ENCODE data around the gene CATSPERZ. TPM values are rescaled to one million over a fixed set of nuclear protein-coding genes. Genes with fewer than 3 reads are reported as not detected.

Gene CATSPERZ
- total and polyA plus RNA-seq, 2 of the 13 experiments (the other 11 are each of a cell fraction or from before 2014, with no cell fraction given) = 0.22 to 0.48 TPM

DNA sequence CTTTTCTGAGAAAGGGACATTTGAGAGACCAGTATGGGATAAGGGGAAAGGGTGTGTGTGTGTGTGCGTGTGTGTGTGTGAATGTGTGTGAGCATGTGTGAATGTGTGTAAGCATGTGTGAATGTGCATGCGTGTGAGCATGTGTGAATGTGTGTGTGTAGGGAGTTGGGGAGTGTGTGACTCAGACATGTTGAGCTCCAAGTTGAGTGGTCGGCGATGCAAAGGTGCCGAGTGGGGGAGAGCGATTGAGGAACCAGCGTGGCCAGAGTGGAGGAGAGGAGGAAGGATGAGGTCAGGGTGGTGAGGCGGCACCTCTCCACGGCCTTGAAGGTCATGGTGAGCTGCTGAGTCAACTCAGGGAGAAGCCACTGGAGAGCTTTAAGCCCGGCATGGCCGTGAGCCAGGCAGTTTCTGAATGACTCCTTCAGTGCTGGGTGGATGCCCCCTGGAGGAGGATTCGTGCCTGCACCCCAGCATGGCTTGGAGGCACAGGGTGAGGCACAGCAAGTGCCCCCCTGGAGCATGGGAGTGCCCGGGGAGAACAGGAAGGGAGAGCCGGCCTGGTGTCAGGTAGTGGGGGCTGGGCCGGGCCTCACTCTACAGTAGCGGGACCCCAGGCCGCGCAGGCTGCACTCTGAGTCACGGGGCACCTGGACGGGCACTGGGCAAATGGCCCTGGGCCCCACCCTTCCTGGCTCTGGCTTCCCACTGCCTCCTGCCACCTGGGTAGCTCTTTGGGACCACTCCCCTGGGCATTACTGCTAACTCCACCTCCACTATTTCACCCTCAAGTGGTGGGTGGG, 31.6 kb downstream of the CATSPERZ start (continued):
- TF ChIP-seq EED (CRISPR knock-in tag; IDR thresholded peaks at IDR 0.05) = peak; percentile 31; the same call in 1 of the 2 replicates
- TF ChIP-seq, protein P1, sequence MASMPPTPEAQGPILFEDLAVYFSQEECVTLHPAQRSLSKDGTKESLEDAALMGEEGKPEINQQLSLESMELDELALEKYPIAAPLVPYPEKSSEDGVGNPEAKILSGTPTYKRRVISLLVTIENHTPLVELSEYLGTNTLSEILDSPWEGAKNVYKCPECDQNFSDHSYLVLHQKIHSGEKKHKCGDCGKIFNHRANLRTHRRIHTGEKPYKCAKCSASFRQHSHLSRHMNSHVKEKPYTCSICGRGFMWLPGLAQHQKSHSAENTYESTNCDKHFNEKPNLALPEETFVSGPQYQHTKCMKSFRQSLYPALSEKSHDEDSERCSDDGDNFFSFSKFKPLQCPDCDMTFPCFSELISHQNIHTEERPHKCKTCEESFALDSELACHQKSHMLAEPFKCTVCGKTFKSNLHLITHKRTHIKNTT (CRISPR knock-in tag; IDR thresholded peaks at IDR 0.05) = no peak
- TF ChIP-seq, protein P2, sequence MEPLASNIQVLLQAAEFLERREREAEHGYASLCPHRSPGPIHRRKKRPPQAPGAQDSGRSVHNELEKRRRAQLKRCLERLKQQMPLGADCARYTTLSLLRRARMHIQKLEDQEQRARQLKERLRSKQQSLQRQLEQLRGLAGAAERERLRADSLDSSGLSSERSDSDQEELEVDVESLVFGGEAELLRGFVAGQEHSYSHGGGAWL (CRISPR knock-in tag; IDR thresholded peaks at IDR 0.05) = peak; percentile 58; the same call in 1 of the 2 replicates
- TF ChIP-seq, protein P3, sequence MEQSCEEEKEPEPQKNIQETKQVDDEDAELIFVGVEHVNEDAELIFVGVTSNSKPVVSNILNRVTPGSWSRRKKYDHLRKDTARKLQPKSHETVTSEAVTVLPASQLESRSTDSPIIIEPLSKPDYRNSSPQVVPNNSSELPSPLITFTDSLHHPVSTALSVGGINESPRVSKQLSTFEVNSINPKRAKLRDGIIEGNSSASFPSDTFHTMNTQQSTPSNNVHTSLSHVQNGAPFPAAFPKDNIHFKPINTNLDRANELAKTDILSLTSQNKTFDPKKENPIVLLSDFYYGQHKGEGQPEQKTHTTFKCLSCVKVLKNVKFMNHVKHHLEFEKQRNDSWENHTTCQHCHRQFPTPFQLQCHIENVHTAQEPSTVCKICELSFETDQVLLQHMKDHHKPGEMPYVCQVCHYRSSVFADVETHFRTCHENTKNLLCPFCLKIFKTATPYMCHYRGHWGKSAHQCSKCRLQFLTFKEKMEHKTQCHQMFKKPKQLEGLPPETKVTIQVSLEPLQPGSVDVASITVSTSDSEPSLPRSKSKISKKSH (CRISPR knock-in tag; IDR thresholded peaks at IDR 0.05; ENCODE audit: borderline replicate concordance) = no peak
- TF ChIP-seq, protein P4, sequence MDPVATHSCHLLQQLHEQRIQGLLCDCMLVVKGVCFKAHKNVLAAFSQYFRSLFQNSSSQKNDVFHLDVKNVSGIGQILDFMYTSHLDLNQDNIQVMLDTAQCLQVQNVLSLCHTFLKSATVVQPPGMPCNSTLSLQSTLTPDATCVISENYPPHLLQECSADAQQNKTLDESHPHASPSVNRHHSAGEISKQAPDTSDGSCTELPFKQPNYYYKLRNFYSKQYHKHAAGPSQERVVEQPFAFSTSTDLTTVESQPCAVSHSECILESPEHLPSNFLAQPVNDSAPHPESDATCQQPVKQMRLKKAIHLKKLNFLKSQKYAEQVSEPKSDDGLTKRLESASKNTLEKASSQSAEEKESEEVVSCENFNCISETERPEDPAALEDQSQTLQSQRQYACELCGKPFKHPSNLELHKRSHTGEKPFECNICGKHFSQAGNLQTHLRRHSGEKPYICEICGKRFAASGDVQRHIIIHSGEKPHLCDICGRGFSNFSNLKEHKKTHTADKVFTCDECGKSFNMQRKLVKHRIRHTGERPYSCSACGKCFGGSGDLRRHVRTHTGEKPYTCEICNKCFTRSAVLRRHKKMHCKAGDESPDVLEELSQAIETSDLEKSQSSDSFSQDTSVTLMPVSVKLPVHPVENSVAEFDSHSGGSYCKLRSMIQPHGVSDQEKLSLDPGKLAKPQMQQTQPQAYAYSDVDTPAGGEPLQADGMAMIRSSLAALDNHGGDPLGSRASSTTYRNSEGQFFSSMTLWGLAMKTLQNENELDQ (CRISPR knock-in tag; IDR thresholded peaks at IDR 0.05; ENCODE audit: borderline replicate concordance) = no peak
- TF ChIP-seq, protein P5, sequence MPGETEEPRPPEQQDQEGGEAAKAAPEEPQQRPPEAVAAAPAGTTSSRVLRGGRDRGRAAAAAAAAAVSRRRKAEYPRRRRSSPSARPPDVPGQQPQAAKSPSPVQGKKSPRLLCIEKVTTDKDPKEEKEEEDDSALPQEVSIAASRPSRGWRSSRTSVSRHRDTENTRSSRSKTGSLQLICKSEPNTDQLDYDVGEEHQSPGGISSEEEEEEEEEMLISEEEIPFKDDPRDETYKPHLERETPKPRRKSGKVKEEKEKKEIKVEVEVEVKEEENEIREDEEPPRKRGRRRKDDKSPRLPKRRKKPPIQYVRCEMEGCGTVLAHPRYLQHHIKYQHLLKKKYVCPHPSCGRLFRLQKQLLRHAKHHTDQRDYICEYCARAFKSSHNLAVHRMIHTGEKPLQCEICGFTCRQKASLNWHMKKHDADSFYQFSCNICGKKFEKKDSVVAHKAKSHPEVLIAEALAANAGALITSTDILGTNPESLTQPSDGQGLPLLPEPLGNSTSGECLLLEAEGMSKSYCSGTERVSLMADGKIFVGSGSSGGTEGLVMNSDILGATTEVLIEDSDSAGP (CRISPR knock-in tag; IDR thresholded peaks at IDR 0.05; ENCODE audit: borderline replicate concordance) = no peak
- TF ChIP-seq ZSCAN21 (CRISPR knock-in tag; IDR thresholded peaks at IDR 0.05; ENCODE audit: borderline replicate concordance) = peak; percentile 36; the same call in 1 of the 2 replicates
- TF ChIP-seq, protein P6, sequence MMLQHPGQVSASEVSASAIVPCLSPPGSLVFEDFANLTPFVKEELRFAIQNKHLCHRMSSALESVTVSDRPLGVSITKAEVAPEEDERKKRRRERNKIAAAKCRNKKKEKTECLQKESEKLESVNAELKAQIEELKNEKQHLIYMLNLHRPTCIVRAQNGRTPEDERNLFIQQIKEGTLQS (CRISPR knock-in tag; IDR thresholded peaks at IDR 0.05) = 0 out of 2 replicates have a peak, but pooled peaks have one; percentile 19
- TF ChIP-seq ZFX (CRISPR knock-in tag; IDR thresholded peaks at IDR 0.05; ENCODE audit: low read depth) = peak; percentile 42
- TF ChIP-seq, protein P7, sequence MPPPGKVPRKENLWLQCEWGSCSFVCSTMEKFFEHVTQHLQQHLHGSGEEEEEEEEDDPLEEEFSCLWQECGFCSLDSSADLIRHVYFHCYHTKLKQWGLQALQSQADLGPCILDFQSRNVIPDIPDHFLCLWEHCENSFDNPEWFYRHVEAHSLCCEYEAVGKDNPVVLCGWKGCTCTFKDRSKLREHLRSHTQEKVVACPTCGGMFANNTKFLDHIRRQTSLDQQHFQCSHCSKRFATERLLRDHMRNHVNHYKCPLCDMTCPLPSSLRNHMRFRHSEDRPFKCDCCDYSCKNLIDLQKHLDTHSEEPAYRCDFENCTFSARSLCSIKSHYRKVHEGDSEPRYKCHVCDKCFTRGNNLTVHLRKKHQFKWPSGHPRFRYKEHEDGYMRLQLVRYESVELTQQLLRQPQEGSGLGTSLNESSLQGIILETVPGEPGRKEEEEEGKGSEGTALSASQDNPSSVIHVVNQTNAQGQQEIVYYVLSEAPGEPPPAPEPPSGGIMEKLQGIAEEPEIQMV (CRISPR knock-in tag; IDR thresholded peaks at IDR 0.05; ENCODE audit: low read depth) = no peak
- peak; percentile 33; the same call in 1 of the 2 replicates for TF ChIP-seq GATAD1 (CRISPR knock-in tag; IDR thresholded peaks at IDR 0.05)
- TF ChIP-seq, protein P8, sequence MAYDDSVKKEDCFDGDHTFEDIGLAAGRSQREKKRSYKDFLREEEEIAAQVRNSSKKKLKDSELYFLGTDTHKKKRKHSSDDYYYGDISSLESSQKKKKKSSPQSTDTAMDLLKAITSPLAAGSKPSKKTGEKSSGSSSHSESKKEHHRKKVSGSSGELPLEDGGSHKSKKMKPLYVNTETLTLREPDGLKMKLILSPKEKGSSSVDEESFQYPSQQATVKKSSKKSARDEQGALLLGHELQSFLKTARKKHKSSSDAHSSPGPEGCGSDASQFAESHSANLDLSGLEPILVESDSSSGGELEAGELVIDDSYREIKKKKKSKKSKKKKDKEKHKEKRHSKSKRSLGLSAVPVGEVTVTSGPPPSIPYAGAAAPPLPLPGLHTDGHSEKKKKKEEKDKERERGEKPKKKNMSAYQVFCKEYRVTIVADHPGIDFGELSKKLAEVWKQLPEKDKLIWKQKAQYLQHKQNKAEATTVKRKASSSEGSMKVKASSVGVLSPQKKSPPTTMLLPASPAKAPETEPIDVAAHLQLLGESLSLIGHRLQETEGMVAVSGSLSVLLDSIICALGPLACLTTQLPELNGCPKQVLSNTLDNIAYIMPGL (CRISPR knock-in tag; IDR thresholded peaks at IDR 0.05; ENCODE audit: borderline replicate concordance in 1 of 2, low read depth in 1 of 2) = peak in 1 of 2 experiments; percentile 75; a peak in 1 of 4 replicates
- no peak for TF ChIP-seq SOX13 (IDR thresholded peaks at IDR 0.05)
- TF ChIP-seq SOX13 (CRISPR knock-in tag; conservative IDR thresholded peaks at IDR 0.05 in 1 of 2, IDR thresholded peaks at IDR 0.05 in 1 of 2) = peak in 1 of 2 experiments; percentile 4; a peak in 1 of 4 replicates
- TF ChIP-seq ZNF749 (CRISPR knock-in tag; IDR thresholded peaks at IDR 0.05; ENCODE audit: borderline replicate concordance) = no peak

All from HepG2 (cell line).